ENCODE results near the gene S100A16.

Gene S100A16

DNA sequence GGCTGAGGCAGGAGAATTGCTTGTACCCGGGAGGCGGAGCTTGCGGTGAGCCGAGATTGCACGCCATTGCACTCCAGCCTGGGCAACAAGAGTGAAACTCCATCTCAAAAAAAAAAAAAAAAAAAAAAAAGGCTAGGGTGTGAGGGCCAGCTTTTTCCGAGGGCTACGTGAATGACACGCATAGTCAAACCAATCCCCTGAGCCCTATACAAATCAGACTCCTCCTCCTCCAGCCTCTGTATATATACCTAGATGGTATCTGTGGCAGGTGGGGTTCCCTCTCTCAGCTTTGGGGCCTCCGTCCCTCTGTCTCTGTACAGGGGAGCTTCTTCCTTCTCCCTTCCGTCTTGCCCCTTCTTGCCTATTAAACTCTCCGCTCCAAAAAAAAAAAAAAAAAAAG lies 6.7 kb downstream of the S100A16 start:
- H3K4me3 ChIP-seq (ENCODE audit: low read depth, low read length), result no peak overlapping the region
- no peak for DNase-seq
- H3K36me3 ChIP-seq, result no peaks in the 10 kb centered on the region
- no peak overlapping the region for H3K27ac ChIP-seq
- no peaks in the 10 kb centered on the region for H3K27me3 ChIP-seq (ENCODE audit: insufficient read depth, low read depth, severe bottlenecking)
- H3K9me3 ChIP-seq (ENCODE audit: severe bottlenecking), result no peaks in the 10 kb centered on the region
- TF ChIP-seq, protein P1, sequence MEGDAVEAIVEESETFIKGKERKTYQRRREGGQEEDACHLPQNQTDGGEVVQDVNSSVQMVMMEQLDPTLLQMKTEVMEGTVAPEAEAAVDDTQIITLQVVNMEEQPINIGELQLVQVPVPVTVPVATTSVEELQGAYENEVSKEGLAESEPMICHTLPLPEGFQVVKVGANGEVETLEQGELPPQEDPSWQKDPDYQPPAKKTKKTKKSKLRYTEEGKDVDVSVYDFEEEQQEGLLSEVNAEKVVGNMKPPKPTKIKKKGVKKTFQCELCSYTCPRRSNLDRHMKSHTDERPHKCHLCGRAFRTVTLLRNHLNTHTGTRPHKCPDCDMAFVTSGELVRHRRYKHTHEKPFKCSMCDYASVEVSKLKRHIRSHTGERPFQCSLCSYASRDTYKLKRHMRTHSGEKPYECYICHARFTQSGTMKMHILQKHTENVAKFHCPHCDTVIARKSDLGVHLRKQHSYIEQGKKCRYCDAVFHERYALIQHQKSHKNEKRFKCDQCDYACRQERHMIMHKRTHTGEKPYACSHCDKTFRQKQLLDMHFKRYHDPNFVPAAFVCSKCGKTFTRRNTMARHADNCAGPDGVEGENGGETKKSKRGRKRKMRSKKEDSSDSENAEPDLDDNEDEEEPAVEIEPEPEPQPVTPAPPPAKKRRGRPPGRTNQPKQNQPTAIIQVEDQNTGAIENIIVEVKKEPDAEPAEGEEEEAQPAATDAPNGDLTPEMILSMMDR (IDR thresholded peaks at IDR 0.05; ENCODE audit: low read depth, low read length), result no peak

DNA sequence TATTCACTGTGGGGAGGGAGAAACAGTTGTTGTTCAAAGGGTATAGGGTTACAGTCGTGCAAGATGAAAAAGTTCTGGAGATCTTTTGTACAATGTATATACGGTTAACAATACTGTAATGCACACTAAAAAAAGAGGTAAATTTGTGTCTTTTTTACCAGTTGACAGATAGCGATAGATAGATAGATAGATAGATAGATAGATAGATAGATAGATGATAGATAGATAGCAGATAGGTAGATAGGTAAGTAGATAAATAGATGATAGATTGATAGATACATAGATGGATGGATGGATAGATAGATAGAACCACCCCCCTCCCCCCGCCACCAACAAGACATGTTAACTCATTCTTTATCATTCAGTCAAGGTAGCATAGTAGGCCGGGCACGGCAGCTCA lies 10.2 kb downstream of the S100A16 start:
- DNase-seq, result no peak
- no peaks in the 10 kb centered on the region for H3K36me3 ChIP-seq
- H3K27me3 ChIP-seq (ENCODE audit: insufficient read depth, low read depth, severe bottlenecking), result no peaks in the 10 kb centered on the region
- H3K9me3 ChIP-seq (ENCODE audit: severe bottlenecking), result no peaks in the 10 kb centered on the region
- no peak overlapping the region for H3K27ac ChIP-seq
- H3K4me3 ChIP-seq (ENCODE audit: low read depth, low read length), result no peak overlapping the region
- TF ChIP-seq, protein P1 (IDR thresholded peaks at IDR 0.05; ENCODE audit: low read depth, low read length), result no peak

- H3K27me3 ChIP-seq (ENCODE audit: insufficient read depth, low read depth, severe bottlenecking), result no peaks in the 10 kb centered on the region
- H3K9me3 ChIP-seq (ENCODE audit: severe bottlenecking), result no peaks in the 10 kb centered on the region
- H3K36me3 ChIP-seq, result no peaks in the 10 kb centered on the region
- TF ChIP-seq, protein P1 (IDR thresholded peaks at IDR 0.05; ENCODE audit: low read depth, low read length), result no peak
- no peak overlapping the region for H3K27ac ChIP-seq
- H3K4me3 ChIP-seq (ENCODE audit: low read depth, low read length), result no peak overlapping the region
- DNase-seq, result no peak
Observed at GRCh38 chr1:153599847-153600246, 13.1 kb downstream of the S100A16 start.

DNA sequence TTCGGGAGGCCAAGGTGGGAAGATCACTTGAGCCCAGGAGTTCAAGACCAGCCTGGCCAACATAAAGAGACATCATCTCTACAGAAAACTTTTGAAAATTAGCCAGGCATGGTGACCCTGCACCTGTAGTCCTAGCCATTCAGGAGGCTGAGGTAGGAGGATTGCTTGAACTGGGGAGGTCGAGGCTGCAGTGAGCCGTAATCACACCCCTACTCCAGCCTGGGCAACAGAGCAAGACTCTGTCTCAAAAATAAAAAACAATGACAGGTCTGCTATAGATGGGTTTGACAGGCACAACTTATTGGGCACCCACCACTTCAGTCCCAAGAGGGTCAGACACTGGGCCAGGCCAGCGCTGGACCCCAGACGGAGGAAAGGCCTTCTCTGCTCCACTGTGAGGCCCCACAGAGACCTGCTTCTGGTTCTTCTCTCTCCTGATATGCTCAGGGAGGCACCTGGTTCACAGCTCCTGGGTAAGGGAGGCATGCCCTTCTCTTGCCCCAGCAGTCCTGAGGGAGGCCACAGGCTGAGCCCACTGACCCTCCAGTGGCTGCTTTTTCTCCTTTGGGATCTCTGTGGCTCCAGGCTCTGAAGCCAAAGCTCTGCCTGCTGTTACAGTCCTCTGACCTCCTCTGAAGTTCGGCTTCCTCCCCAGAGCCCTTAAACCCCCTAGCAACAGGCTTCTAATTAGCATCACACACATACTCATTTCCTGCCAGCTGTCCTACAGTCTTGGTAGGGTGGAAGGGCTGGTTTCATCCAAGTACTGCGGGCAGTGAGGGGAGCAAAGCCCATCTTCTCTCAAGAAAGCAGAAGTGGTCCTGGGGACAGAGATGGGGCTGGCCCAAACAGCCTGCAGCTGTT lies 14.4 kb downstream of the S100A16 start:
- peak; percentile 76 for DNase-seq

DNA sequence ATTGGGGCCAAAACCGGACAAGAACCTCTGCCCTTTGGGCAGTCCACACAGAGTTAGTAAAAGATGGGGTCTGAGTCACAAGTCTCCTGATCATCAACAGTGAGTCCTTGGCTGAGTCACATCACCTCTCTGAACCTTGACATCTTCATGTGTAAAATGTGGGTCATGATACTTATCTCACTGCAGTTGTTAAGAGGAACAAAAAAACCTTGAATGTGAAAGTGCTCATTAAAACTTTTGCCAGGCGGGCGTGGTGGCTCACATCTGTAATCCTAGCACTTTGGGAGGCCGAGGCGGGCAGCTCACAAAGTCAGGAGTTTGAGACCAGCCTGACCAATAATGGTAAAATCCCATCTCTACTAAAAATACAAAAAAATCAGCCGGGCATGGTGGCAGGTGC lies 15.7 kb downstream of the S100A16 start:
- Histone ChIP-seq H3K27ac (no peak overlapping the region), H3K36me3 (no peaks in the 10 kb centered on the region), H3K27me3 (ENCODE audit: insufficient read depth, low read depth, severe bottlenecking) (no peaks in the 10 kb centered on the region), H3K9me3 (ENCODE audit: severe bottlenecking) (no peaks in the 10 kb centered on the region), H3K4me3 (ENCODE audit: low read depth, low read length) (no peak overlapping the region)
- TF ChIP-seq, protein P1 (IDR thresholded peaks at IDR 0.05; ENCODE audit: low read depth, low read length), result no peak
- no peak for DNase-seq

More for the DNA sequence above, 14.4 kb downstream of the S100A16 start:
- Histone ChIP-seq H3K4me3 (ENCODE audit: low read depth, low read length) (no peak overlapping the region), H3K27me3 (ENCODE audit: insufficient read depth, low read depth, severe bottlenecking) (no peaks in the 10 kb centered on the region), H3K9me3 (ENCODE audit: severe bottlenecking) (no peaks in the 10 kb centered on the region), H3K36me3 (no peaks in the 10 kb centered on the region), H3K27ac (peak overlapping the region; percentile 28)
- TF ChIP-seq, protein P1 (IDR thresholded peaks at IDR 0.05; ENCODE audit: low read depth, low read length), result no peak

Measured in WERI-Rb-1 (cell line).